ENCODE measurements around the gene CD46.
"Not testable (repeated sequence)": the region's sequence is repeated elsewhere in the genome, so short reads cannot be mapped to it uniquely, and the experiment has no call there.

Gene CD46

DNA sequence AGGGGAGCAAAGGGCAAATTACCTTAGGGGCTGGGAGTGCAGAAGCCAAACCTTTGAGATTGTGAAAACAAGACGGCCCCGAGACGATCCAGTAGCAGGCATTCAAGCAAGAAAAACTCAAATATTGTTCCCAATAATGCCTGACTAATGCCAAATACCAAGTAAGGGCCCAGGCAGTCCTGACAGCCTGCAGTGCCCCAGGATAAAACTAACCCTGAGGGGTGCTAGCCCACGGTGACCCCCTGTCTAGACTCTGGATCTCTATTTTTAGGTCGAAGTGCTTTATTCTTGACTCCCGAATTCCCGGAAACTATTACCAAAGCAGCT is 428 bp upstream of the CD46 start:
- DNase-seq (ENCODE audit: low read depth) = not testable (repeated sequence)

GRCh38 chr1:207752456-207752998 is 673 bp downstream of the CD46 start:
- DNase-seq (ENCODE audit: low read depth) = no peak

- no peak for DNase-seq (ENCODE audit: low read depth)
These were observed 1.8 kb downstream of the CD46 start for GRCh38 chr1:207753611-207754010.

GRCh38 chr1:207754011-207754410 is 2.2 kb downstream of the CD46 start:
- DNase-seq (ENCODE audit: low read depth) = no peak

GRCh38 chr1:207754974-207755700 is 3.3 kb downstream of the CD46 start:
- no peak for DNase-seq (ENCODE audit: low read depth)

DNA sequence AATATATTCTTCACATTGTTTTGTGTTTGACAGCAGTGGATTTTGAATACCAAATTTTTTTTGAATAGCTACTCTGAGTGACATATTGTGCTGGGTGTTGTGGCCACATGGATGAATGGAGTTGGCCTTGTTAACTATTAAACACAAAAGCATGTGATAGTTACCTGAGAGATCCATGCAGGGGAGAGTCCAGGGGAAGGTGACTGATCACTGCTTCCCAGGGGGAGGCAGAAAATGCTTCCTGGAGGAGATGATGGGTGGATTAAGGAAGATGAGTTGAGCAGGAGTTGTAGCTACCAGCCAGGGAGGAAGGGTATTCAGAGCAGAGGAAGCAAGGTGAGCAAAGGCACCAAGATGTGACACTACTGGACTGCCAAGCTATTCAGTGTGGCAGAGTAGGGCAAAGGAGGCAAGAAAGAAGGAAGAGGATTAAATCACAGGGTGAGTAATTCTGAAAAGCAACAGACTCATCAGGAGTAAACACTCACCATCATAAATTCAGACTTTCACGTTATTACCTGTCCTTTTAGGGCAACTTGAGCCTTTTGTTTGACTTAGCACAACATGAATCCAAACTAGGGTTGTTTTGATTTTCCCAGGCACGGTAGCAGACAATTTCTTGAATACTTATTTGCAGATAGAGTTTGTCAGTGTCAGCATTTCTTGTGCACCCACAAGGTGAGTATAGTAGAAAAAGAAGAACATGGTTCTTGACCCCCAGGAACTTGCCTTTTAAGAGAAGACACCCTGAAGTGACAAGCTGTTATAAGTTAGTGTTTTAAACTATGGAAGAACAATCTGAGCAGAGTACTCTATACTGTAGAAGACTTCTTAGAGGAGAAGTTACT is 4.2 kb downstream of the CD46 start:
- DNase-seq (ENCODE audit: low read depth) = no peak

- no peak for DNase-seq (ENCODE audit: low read depth)
These were observed 10.8 kb downstream of the CD46 start for GRCh38 chr1:207762622-207763021.

DNA sequence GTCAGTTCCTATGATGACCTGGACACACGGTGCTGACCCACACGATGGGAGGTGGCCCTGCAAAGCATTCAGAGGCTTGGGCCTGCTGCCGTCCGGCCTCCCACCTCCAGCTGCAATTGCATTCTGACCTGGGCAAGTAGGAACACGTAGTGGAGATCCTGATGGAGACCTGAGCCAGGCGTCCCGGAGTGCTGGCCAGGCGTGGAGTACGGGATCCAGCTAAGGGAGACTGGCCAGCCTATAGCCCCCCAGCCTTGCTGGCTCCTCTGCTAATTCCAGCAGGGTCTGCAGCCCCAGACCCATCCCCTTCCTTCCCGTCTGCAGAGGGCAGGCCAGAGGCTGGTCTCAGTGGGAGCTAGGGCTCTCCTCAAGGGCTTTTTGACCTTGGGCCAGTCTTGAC is 11.2 kb downstream of the CD46 start:
- no peak for DNase-seq (ENCODE audit: low read depth)

DNA sequence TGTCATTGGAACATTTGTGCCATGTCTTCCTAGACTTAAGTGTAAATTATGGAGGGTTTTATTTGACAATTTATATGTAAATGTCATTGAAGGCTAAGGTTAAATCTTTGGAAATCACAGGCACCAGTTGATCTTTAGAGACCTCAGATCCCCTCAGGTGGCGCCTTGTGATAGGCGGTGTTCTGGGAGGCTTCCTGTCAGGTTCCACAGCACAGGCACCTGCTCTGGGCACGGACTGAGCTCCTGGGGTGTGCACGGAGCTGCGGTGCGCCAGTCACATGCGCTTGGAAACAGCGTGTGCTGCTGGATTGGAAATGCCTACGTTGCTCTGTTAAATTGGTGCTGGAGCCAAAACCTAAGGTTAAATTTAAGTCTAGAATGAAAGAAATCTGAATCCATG is 12.1 kb downstream of the CD46 start:
- DNase-seq (ENCODE audit: low read depth) = no peak

- no peak for DNase-seq (ENCODE audit: low read depth)
These were observed 14.7 kb downstream of the CD46 start for GRCh38 chr1:207766569-207766968.

DNA sequence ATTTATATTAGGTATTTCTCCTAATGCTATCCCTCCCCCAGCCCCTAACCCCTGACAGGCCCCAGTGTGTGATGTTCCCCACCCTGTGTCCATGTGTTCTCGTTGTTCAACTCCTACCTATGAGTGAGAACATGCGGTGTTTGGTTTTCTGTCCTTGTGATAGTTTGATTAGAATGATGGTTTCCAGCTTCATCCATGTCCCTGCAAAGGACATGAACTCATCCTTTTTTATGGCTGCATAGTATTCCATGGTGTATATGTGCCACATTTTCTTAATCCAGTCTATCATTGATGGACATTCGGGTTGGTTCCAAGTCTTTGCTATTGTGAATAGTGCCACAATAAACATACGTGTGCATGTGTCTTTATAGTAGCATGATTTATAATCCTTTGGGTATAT is 18.7 kb downstream of the CD46 start:
- DNase-seq (ENCODE audit: low read depth) = not testable (repeated sequence)

DNA sequence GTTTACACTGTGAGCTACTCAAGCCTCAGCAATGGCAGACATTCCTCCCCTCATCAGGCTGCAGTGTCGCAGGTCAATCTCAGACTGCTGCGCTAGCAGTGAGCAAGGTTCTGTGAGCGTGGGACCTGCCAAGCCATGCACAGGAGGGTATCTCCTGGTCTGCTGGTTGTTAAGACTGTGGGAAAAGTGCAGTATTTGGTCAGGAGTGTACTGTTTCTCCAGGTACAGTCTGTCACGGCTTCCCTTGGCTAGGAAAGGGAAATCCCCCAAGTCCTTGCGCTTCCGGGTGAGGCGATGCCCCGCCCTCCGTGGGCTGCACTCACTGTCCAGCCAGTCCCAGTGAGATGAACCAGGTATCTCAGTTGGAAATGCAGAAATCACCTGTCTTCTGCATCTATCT is 24.2 kb downstream of the CD46 start:
- not testable (repeated sequence) for DNase-seq (ENCODE audit: low read depth)

- not testable (repeated sequence) for DNase-seq (ENCODE audit: low read depth)
These were observed 25.6 kb downstream of the CD46 start for GRCh38 chr1:207777412-207777811.

DNA sequence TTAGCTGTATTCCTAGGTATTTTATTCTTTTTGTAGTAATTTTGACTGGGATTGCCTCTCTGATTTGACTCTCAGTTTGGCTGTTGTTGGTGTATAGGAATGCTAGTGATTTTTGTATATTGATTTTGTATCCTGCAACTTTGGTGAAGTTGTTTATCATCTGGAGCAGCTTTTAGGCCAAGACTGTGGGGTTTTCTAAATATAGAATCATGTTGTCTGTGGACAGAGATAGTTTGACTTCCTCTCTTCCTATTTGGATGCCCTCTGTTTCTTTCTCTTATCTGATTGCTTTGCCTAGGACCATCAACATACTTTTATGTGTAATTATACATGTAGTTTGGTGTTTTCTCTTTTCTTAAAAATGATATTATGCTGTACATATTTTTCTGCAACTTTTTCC is 27.2 kb downstream of the CD46 start:
- no peak for DNase-seq (ENCODE audit: low read depth)

DNA sequence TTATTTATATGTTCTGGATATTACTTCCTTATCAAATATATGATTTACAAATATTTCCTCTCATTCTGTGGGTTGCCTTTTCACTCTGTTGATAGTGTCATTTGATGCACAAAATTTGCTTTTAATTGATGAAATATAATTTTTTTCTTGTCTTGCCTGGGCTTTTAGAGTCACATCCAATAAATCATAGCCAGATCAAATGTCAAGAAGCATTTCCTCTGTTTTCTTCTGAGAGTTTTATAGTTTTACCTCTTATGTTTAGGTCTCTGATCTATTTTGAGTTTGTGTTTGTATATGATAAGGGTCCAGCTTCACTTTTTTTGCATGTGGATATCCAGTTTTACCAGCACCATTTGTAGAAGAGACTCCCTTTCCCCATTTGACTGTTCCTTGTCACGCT is 29.5 kb downstream of the CD46 start:
- no peak for DNase-seq (ENCODE audit: low read depth)

DNA sequence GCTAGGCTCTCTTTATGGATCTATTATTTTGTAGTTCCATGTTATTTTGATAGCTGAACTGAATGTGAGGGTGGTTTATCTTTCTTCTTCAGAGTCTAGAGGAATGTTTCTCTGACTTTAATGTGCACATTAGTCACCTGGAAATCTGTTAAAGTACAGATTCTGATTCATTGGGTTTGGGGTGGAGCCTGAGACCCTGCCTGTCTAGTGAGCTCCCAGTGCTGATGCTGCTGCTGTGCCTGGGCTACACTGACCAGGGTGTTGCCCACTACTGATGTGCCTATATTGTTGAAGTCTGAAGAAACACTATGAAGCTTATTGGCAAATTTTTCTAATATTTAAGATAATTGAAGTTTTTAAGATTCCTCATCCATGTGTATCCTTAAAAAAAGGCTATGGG is 35.9 kb downstream of the CD46 start:
- no peak for DNase-seq (ENCODE audit: low read depth)

DNA sequence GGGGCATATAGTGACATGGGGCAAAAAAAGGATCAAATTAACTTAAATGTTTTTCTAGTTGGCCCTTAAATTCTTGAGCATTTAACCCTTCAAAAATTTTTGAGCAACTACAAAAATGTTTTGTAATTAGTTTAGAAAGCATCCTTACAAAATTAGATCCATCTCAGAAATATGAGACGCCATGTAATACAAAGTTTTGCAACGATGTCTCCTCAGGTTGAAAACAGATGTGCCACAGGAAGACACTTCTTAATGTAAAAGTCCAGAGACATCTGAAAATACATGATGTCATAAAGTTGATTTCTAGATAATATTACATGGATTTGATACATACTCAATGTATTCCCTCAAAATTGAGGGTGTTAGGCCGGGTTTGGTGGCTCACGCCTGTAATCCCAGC is 37.5 kb downstream of the CD46 start:
- no peak for DNase-seq (ENCODE audit: low read depth)

DNA sequence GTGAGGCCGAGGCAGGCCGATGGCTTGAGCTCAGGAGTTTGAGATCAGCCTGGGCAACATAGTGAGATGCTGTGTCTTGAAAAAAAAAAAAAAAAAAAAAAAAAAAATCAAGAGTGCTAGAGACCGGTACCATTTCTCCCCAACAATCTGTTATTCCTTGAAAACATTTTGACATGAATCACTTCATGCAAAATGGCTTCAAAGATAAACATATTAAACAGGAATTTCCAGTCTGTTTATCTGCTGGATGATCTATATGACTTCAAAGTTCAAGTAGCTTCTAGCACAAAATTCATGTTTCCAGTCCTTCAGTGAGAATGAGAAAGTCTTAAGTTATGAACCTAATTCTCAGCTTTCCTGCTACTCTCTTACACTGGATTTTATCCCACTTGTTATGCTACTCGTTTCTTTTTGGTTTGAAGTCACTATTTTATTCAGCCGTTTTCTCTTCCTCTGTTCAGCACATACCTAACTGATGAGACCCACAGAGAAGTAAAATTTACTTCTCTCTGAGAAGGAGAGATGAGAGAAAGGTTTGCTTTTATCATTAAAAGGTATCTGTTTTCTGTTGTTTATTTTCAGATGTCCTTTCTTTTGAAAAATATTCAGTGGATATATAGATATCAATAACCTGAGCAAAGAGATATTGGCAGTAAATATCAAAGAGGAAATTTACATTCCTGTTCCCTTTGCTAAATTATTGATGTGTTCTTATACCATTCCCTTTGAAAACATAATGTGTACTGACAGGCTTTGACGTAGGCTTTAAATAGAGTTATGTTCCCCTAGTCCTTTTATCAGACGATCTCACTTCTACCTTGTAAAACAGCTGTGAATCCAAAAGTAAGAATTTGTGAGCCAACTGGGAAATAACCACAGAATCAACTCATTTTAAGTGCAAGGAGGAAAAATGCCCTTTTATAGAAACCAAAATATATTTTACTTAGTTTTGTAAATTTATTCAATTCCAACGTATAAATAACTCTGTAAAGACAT is 38.2 kb downstream of the CD46 start:
- DNase-seq (ENCODE audit: low read depth) = no peak

DNA sequence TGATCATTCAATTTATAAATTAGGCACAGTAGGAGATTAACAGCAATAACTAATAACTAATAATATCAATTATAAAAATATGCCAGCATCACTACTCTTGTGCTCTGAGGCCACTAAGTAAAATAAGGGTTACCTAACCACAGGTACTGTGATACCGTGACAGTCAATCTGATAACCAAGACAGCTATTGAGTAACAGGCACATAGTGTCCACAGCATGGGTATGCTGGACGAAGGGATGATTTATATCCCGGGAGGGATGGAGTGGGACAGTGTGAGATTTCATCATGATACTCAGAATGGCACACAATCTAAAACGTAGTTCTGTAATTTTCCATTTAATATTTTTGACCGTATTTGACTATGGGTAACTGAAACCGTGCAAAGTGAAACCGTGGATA is 39.4 kb downstream of the CD46 start:
- DNase-seq (ENCODE audit: low read depth) = no peak

DNA sequence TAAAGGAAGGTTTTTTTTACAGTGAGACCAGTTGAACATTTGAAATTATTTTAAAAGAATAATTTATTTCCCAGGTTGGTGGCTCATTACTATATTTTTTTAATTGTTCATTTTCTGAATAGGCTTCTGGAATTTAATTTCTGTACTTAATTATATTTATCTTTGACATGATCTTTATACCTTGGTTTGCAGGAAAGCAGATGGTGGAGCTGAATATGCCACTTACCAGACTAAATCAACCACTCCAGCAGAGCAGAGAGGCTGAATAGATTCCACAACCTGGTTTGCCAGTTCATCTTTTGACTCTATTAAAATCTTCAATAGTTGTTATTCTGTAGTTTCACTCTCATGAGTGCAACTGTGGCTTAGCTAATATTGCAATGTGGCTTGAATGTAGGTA is 41.5 kb downstream of the CD46 start:
- DNase-seq (ENCODE audit: low read depth) = no peak

GRCh38 chr1:207794861-207795260 is 43.0 kb downstream of the CD46 start:
- DNase-seq (ENCODE audit: low read depth) = no peak

Data from activated T-cell treated with anti-CD3 and anti-CD28 coated beads for 1 hour (primary cell).